Non-pigmented ciliary epithelial cell (primary cell): Measurements from ENCODE around the gene SHISA3.

Experiments
- DNase-seq: peaks from one replicate; pipeline ENCODE4 v3.0.0-alpha.2; 2010; ENCODE audit warnings: low read depth

Gene SHISA3

DNA sequence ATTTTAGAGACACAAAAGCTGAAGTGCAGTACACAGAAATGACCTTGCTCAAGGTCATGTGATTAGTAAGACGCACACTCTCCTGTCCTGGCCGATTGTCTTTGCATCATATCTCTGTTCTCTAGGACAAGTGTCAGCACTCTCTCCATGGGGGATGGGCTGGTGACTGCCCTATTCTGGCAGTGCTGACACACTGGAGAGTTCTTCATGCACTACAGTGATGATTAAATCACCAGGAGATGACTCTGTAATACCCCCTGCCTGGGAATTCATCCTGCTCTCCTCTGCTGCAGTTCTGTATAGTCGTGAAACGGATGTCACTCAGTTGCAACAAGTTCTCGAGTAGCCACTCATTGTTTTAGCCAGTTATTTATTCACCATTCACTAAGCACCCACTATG, 5.3 kb upstream of the SHISA3 start:
- no peak for DNase-seq

DNA sequence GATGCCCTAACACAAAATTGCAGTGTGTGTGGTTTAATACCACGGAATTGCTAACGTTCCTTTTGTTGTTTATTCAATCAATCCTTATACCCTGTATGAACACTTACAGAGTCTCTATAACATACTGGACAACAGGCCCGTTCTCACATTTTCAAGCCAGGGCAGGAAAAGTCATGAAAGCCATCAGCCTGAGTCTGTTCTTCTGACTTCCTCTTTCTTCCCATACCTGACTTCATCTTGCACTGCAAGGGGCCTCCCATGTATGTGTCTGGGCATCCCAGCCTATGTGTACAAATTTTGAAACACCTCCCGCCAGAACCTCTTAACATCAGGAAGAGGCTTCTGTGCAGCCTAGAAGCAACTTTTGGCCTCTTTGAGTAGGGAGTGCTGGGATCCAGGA, 4.9 kb upstream of the SHISA3 start:
- no peak for DNase-seq

DNA sequence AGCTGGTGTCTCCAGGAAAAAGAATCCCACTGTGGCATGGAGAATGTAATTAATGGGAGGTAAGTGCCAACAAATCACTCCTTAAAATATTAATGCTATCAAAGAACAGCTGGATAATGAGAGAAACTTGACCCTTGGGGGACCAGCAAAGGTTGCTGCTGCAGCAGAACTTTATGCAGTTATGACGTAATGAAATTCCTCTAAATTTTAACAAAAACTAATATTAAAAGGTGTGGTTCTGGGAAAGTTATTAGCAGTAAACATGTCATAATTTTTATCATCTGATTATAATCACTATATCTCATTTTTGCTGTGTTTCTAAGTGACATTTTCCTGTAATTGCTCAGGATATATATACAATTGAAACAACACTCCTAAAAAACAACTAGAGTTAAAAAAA, 1.7 kb upstream of the SHISA3 start:
- no peak for DNase-seq

DNA sequence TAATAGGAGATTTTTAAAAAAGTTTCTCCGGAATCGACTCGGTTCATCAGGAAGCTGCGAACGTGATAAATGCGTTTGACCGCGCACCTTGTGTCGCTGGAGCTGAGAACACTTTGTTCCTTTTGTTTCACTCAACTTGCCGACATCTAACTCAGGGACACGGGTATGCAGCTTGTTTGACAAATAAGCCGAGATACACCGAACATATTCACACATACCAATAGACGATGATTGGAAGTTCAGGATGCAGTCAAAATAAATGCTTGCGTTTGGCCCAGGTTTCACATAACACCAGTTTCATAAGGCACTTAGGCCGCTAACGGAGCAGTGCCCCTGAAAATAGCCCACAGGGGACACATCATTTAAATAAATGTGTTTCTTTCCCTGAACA, 932 bp upstream of the SHISA3 start:
- no peak for DNase-seq

DNA sequence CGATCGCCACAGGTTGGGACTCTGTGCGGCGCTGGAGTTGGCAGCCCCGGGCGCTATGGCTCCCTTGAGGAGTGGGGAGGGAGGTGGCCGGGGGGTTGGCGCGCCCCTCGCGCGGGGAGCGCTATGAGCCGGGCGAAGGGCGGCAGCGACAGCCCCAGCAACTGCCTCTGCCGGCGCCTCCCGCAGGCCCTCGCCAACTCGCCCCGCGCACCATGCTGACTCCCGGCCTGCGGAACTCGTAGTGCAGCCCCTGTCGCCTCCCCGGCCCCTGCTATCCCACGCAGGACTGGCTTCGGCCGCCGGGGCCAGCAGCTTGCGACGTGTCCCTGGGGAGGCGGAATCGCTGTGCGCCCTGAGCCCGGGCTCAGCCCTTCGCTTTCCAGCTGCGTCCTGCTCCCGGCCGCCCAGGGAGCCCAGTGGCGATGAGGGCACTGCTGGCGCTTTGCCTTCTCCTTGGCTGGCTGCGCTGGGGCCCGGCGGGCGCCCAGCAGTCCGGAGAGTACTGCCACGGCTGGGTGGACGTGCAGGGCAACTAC, 415 bp downstream of the SHISA3 start:
- no peak for DNase-seq

DNA sequence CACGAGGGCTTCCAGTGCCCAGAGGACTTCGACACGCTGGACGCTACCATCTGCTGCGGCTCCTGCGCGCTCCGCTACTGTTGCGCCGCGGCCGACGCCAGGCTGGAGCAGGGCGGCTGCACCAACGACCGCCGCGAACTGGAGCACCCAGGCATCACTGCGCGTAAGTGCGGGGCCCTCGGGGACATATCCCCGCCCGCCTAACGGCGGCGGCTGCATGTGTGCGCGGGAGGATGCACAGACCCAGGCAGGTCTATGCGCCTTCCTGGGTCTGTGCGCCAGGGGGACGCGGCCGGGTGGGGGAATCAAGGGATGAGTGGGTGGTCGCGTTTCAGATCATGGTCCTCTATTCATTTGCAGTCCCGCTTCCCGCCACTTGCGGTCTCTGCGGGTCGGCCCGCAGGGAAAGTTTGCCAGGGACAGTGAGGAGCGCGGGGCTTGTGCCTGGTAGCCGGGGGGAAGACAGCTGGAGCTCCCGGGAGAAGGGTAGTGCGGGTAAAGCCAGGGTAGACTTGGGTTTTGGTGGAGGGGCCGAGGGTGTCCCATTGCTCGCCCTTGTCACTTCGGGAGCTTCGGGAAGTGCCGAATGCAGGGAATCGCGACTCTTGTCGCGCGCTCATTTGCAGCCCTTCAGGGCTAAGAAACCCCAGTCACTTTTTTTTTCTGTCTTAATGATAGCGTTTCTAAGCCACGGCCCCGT, 1.0 kb downstream of the SHISA3 start:
- DNase-seq, result no peak

DNA sequence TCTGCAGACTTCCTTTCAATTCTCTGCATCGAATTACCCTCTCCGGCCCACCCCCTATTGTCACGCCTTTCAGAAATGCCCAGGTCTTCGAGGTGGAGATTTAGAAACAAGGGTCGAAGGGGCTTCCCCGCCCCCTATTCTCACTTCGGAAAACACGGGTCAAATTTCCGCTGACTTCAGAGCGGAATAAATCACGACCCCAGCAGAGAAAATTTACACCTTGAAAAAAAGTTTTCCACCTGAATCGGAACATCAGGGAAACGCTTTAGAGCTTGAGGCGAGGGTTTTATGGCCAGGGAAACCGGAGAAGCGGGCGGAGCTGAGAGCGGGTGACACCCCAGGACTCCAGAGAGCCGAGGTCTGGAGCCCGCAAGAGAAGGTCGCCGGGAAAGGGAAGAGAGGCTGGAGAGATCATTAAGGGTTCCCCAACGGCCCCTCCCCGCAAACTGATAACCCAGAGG, 1.6 kb downstream of the SHISA3 start:
- DNase-seq, result no peak

DNA sequence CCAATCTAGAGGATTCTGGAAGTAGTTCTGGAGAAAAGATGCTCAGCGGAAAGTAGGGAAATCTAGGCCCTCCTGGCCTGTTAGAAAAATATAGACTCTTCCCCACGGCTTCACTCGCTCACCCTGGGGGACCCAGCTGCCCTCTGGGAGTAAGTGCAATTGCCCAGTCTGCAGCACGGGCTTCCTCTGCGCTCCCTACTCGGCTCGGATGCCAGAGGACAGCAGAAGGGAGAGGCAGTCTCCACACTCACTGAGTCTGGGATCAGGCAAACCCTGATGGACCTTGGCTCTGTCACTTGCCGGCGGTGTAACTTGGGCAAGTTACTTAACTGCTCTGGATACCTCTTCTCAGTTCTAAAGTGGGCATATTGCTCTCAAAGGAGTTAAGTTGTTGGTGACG, 2.1 kb downstream of the SHISA3 start:
- no peak for DNase-seq

DNA sequence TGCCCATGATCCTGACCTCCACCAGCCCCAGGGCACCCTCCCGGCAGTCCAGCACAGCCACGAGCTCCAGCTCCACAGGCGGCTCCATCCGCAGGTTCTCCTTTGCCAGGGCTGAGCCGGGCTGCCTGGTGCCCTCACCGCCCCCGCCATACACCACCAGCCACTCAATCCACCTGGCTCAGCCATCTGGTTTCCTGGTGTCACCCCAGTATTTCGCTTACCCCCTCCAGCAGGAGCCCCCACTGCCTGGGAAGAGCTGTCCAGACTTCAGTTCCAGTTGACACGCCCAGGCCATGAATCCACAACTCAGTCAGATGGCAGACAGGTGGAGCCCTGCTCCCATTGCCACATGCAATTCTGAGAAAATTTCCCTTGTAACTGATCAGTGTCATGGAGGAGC, 3.9 kb downstream of the SHISA3 start:
- no peak for DNase-seq

DNA sequence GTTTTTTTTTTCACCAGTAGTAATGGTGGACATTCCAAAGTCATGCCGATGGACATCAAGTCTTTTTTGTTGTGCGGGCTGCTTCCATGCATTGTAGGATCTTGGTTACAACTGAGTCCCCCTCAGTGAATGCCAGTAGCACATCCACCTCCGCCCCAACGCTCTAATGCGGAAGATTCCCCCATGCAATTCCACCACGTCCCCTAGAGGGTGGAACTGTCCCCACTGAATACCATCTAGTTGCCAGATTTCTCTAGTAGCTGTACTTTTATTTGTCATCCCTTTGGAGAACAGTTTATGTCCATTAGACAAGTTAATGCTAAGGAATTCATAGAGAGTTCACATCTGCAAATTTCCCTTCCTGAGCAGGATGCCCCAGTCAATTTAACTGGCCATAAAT, 6.7 kb downstream of the SHISA3 start:
- no peak for DNase-seq

DNA sequence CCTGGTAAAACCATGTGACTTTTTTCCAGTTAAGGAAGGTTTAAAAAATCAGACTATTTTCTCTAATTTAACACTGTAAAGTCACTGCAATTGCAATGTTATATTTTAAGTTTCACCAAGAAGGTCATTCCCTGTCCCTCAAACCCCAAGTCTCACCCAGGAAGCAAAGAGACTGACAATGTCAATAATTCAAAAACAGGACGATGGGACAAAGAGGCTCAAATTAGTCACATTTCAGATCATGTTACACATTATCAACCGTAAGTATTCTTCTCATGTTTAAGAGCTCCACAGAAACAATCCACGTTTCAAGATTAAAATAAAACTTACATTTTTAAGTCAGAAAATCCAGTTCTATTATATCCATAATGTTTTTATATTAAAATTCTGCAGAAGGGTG, 13.2 kb downstream of the SHISA3 start:
- DNase-seq, result no peak

DNA sequence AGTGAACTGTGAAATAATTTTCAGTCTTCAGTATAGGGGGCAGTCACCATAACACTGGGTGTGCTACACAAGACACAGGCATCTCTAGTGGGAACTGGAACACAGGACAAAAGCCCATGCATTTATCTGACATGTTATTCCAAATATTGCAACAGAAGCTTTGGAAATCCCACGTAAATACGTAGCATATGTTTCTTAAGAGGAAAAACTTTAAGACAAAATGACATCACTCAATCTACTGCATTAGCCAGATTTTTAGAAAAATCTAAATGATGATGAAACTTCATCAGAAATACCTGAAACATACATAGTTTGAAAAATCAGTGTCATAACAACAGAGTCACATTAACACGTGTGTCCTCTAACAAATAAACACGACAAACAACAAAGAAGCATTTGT, 14.5 kb downstream of the SHISA3 start:
- no peak for DNase-seq

DNA sequence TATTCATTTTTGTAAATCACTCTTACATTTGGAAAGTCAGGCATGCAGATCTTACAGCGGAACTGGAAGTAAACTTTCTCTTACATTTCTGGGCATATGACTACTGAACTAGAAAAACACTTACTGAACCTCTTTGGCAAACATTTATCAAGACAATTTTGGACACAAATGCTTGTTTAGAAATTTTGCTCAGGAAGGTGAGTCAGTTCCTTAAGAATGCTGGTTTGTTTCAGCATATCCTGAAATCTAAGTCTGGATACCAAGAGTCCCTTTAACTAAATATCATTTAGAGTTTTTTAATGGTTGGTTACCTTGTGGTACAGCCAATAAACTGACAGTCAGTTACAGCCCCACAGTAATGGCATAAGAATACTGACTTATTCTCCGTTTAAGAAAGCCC, 15.0 kb downstream of the SHISA3 start:
- DNase-seq, result peak; percentile 67

DNA sequence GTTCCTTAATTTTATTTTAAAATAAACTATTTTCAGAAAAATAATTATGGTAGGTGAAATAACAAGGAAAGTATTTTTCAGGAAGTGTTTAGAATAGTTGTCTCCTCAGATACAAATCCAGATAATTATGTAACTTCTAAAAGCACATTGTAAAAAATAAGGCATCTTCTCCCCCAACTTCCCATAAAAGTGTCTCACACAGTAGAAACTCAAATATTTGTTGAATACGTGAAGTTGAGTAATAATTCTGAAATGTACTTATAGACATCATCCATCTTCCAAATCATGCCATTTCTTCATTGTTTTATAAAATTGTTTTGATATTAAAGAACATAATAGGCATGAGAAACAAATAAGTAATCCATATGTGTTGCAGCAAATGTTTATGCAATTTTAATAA, 18.0 kb downstream of the SHISA3 start:
- DNase-seq, result no peak

DNA sequence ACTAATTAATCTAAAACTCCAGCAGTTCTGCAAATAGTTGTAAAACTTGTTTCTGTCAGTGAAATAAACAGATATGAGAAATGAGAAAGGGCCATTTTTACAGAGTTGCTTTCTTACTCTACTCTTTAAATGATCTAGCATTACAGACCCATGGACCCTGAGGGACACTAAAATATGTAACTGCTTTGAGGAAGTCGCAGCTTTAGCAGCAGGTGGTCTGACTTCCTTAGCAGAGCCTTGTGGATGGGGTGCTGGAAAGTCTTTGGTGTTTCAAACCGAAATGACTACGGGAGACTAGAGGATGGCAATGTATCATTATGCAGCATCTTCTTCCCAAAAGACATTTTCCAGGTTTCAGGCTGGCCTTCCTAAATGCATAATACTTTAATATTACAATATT, 18.7 kb downstream of the SHISA3 start:
- no peak for DNase-seq

DNA sequence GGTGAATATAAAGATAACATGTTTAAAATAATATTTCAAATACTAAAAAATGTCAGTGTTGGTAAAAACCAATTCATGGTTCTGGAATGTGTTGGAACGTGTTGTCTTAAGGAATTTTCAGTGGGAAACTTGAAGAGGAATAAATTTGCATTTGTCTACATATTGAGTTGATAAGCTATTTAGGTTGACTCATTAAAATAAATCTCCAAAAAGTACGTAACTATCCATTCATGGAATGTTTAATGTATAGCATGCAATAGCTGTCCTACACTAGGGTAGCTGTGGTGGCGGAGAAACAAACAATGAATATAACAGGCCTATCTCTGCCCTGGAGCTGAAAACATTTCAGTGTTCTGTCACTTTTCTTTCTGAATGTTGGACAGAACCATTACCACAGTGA, 20.3 kb downstream of the SHISA3 start:
- DNase-seq, result no peak

DNA sequence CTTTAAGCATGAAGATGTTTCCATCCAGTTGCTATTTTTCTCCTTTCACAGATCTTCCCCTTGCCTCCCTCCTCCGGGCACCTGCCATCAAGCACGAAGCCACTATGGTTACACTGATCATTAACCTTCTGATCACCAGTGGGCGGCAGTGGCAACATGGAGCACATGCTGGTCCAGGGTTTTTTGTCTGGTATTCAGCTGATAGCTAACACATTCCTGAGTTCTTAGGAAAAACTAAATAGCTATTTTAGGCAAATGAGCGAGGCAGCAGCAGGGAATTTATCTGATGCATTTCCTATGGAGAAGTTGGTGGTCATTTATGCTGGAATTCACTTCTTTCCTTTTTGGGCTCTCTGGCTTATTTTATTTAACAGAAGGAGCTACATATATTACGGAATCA, 22.9 kb downstream of the SHISA3 start:
- DNase-seq, result no peak

DNA sequence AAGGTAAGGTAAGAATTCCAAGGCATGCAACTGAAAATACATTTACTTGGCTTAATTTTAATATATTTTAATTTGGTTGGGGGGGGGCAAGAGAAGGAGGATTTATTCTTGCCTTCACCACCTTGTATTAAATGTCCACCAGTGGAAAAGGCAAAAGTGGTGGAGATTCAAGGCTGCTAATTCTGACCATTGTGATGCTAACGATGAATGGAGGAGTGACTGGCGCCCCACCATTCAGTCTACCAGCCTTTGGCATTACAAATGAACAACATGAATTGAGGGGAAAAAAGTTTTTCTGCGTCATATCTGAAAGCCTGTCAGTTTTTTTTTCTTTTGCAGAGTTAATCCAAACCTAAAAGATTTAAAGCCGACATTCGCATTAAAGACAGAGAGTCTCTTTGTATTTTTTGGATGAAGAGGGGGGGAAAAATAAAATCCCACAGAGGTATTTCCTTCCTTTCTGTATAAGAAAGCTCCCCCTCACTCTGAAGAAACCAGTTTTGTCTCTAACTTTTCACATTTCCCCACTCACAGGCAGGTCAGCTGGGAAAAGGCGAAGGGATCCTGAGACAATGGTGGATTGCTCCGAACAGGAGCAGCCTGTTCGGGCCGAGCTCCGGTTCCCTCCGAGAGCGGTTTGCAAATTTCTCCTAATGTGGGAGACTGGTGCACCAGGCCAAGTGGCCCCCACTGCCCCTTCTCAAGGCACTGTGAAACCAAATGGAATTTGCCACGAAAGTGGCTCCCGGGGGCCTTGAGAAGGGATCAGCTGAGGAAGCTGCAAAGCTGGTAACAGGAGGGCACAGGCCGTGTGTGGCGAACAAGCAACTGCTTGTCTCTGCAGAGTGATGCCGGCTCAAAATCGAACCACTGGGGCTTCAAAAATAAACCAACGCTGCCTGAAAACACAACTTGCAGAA, 28.1 kb downstream of the SHISA3 start:
- DNase-seq, result no peak

DNA sequence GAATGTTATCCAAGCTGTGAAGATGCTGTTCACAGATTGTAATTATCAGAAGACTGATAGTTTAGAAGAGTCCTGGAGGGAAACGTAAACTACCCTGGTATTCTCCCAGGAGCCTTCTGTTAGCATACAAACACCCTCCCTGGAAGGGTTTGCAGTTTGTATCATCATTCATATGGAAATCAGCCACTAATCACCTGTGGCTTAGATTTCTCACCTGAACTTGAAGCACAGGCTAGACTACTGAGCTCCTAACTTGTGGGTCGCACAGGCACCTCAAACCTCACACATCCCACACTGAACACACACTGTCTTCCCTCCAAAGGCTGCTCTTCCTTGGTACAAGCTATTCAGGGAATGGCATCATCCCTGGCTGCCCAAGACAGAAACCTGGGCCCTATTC, 30.7 kb downstream of the SHISA3 start:
- DNase-seq, result no peak

DNA sequence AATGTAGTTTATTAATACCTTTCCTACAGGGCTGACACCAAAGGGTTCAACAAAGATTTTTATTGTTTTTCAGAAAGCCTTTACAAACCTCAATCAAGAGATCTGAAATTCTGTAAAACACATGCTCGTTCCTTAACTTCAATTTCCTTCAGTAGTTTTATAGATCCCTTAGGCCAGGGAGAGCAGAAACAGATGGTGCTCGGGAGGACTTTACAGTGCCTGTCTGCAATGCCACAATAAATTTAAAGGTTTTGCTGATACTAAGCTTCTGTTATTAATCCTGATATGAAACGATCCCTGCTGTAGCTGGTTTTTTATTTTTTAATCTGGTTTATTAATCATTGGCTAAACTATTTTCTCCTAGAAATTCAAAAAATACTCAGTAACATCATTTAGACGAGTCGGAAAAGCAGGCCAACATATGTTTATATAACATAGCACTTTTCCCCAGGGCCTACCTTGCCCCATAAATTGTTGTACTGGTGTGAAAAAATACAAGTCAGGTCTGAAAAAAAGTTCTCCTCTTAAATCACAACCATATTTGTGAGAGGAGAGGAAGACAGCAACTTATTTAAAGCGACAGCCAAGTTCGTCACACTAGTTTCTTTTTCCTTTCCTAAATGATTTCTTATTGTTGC, 39.8 kb downstream of the SHISA3 start:
- DNase-seq, result no peak

DNA sequence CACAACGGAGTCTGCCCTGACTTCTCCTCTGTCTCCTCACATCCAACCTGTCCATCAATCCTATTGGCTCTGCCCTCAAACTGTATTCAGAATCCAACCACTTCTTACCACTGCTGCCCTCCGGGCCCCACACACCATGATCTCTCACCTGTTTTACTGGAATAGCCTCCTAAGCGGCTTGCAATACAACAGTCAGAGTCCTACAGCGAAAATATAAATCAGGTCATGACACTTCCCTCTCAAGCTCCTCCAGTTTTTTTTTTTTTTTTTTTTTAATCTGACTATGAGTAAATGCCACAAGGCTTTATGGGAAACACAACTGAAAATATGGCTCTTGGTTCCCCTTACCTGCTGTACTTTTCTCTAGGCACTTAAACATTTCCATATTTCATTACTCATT, 42.8 kb downstream of the SHISA3 start:
- no peak for DNase-seq

DNA sequence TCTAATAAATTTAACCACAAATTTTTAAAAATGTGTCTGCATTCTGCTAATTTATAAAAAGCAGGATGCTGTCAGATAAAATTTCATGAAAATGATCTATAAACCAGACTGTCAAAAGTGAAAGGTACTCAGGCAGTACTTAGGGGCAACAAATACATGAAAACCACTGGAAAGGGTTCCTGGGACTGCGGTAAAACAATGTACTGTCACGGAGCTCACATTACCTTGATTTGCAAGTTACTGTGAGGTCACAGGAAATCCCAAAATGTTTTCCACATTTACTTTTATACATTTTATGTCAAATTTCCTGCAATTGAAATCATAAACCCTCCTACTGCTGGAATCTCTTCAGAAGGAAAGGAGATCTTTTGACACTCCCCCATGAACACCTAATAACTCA, 45.3 kb downstream of the SHISA3 start:
- DNase-seq, result no peak

DNA sequence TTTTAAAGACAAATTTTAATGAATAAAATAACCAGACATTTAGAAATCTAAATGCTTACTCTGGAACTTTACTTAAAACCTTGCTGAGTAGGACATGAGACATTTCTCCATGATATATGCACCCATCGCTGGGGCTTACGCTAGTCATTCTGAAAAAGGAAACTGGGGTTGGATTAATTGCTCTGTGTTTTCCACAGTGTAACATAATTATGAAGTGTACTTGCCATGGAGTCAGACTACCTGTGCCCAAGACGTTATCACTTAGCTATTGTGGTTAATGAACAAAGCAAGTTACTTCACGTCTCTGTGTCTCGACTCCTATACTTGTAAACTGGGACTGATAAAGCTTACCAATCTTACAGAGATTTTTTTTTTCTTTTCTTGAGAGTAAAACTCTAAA, 47.8 kb downstream of the SHISA3 start:
- DNase-seq, result no peak
